Fibroblast of lung (primary cell): ENCODE results near the gene TOMM7. TPM values are rescaled to one million over a fixed set of nuclear protein-coding genes. Genes with fewer than 3 reads are reported as not detected.

Source experiments
- DNase-seq, 2 donors: peaks; one replicate each; pipeline versions ENCODE4 v3.0.0 to v3.0.0-alpha.2; 2010; ENCODE audit warnings: low read depth in 2 of 2
- H2AFZ ChIP-seq: 2 replicates; pipeline ENCODE4 v1.5.1; 2012; ENCODE audit warnings: low read length, control low read depth, inconsistent platforms
- H3K27ac ChIP-seq: 2 replicates; pipeline ENCODE4 v1.5.1; 2011; ENCODE audit warnings: low read length, control low read depth; ENCODE audit not compliant: insufficient read depth
- H3K27me3 ChIP-seq: 2 replicates; pipeline ENCODE4 v1.5.1; 2011; ENCODE audit warnings: mild to moderate bottlenecking, low read length; ENCODE audit not compliant: control insufficient read depth, insufficient read depth
- H3K36me3 ChIP-seq: 2 replicates; pipeline ENCODE4 v1.5.1; 2011; ENCODE audit warnings: low read length; ENCODE audit not compliant: control insufficient read depth, insufficient read depth
- H3K4me1 ChIP-seq: 2 replicates; pipeline ENCODE4 v1.5.1; 2011; ENCODE audit warnings: low read length; ENCODE audit not compliant: control insufficient read depth, insufficient read depth; ENCODE audit errors: extremely low read depth
- H3K4me2 ChIP-seq: 2 replicates; pipeline ENCODE4 v1.5.1; 2011; ENCODE audit warnings: low read length, control low read depth; ENCODE audit not compliant: insufficient read depth; ENCODE audit errors: extremely low read depth
- H3K4me3 ChIP-seq, 4 experiments: fragments of 200-600 bp in 1 of 4; sonication (generic) in 1 of 4; replicated peaks in 1 of 4; 2 replicates each; pipeline ENCODE4 v1.5.1; 2011 to 2016; ENCODE audit warnings: low read length in 4 of 4, low read depth in 3 of 4, mild to moderate bottlenecking in 3 of 4, control low read depth in 2 of 4, inconsistent platforms in 1 of 4, mixed read lengths in 1 of 4; ENCODE audit not compliant: insufficient read depth in 1 of 4; ENCODE audit errors: control extremely low read depth in 1 of 4
- H3K79me2 ChIP-seq: 2 replicates; pipeline ENCODE4 v1.5.1; 2012; ENCODE audit warnings: mild to moderate bottlenecking, low read length, inconsistent platforms; ENCODE audit not compliant: control insufficient read depth, insufficient read depth
- H3K9ac ChIP-seq: 2 replicates; pipeline ENCODE4 v1.5.1; 2011; ENCODE audit warnings: mild to moderate bottlenecking, low read length, control low read depth; ENCODE audit not compliant: insufficient read depth
- H3K9me3 ChIP-seq: 2 replicates; pipeline ENCODE4 v1.5.1; 2012; ENCODE audit warnings: low read depth, low read length; ENCODE audit not compliant: control insufficient read depth, insufficient read depth
- H4K20me1 ChIP-seq: 2 replicates; pipeline ENCODE4 v1.5.1; 2011; ENCODE audit warnings: low read length; ENCODE audit not compliant: control insufficient read depth, insufficient read depth; ENCODE audit errors: extremely low read depth
- EZH2 ChIP-seq: IDR thresholded peaks from 2 replicates; pipeline ENCODE4 v1.5.1; 2012; ENCODE audit warnings: low read length, control low read depth, mild to moderate bottlenecking; ENCODE audit errors: missing control alignments
- polyA plus RNA-seq, 2 donors: library from polyadenylated mRNA; depleted of rRNA in 1 of 2; stranded (reverse) in 1 of 2; unstranded in 1 of 2; fragments of >200 nt; gene quantifications; 2 replicates each; pipeline ENCODE4 v1.2.1, GENCODE V29; 2011 to 2012; ENCODE audit warnings: missing spikeins in 1 of 2
- total RNA-seq: library from RNA; depleted of rRNA; stranded (reverse); fragments of >200 nt; gene quantifications from 2 replicates; pipeline ENCODE4 v1.2.1, GENCODE V29; 2014
- TF ChIP-seq, protein P1 (sequence below), 2 donors: IDR thresholded peaks in 1 of 2; conservative IDR thresholded peaks in 1 of 2; 1 replicate in 1 of 2; 2 replicates in 1 of 2; pipeline ENCODE4 v1.5.1; 2011 to 2012; ENCODE audit warnings: low read length in 2 of 2, control low read depth in 1 of 2, inconsistent platforms in 1 of 2, low read depth in 1 of 2, mild to moderate bottlenecking in 1 of 2

The TOMM7 gene
- total and polyA plus RNA-seq, 2 donors (not counting 1 experiment from before 2014, with no cell fraction given), result 239 to 275 TPM

DNA sequence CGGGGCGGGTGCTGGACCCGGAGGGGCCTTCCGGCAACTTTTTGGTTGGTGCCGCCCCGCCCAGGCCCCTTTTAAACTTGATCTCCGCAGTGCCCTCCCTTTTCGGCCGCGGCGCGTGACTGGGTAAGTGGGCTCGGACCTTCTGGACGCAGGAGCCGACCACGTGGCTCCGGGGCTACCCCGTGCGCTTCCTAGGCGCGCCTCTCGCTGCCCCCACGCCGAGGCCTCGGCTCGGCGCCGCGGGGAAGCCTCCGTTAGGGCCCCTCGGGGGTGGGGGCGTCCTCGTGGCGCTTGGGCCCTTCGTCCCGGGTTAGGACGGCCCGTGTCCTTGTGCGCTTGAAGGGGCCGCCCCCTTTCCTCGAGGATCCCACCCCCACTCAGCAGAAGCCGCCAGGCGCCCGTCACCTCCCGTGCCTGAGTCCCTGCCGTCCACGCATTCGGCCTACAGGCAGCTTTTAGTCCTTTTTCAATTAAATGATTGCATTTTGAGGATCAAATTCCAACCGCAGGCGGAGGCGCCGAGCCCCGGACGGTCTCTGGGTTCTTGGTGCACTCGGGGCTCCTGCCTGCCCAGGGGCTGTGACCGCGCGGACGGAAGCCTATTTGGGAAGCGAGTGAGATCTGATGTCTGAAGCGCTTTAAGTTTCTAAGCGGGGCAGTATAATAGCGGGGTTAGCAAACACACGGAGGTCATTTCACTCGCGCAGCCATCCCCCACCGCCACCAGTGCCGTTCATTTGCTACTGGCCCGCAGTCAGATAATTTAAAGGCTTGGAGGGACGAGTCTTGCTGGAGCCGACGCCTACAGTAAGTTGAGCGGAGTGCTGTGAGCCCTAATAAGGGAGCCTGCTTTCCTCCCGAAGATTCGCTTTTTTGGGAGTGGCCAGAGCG is 31.8 kb upstream of the TOMM7 start:
- Histone ChIP-seq H3K9ac (peak overlapping the region; percentile 96), H3K4me3 (peak overlapping the region; percentile 71 to 87 (median 80)), H2AFZ (no peak overlapping the region), H3K79me2 (peaks cover 10% of the 10 kb centered on the region), H3K27ac (peak overlapping the region; percentile 97), H3K9me3 (no peaks in the 10 kb centered on the region), H3K4me1 (peaks cover 6% of the 10 kb centered on the region), H3K27me3 (no peaks in the 10 kb centered on the region), H3K4me2 (peak overlapping the region; percentile 76), H4K20me1 (no peaks in the 10 kb centered on the region), H3K36me3 (no peaks in the 10 kb centered on the region)
- DNase-seq, result peak; percentile 86 to 90
- TF ChIP-seq EZH2, result no peak
- TF ChIP-seq, protein P1, sequence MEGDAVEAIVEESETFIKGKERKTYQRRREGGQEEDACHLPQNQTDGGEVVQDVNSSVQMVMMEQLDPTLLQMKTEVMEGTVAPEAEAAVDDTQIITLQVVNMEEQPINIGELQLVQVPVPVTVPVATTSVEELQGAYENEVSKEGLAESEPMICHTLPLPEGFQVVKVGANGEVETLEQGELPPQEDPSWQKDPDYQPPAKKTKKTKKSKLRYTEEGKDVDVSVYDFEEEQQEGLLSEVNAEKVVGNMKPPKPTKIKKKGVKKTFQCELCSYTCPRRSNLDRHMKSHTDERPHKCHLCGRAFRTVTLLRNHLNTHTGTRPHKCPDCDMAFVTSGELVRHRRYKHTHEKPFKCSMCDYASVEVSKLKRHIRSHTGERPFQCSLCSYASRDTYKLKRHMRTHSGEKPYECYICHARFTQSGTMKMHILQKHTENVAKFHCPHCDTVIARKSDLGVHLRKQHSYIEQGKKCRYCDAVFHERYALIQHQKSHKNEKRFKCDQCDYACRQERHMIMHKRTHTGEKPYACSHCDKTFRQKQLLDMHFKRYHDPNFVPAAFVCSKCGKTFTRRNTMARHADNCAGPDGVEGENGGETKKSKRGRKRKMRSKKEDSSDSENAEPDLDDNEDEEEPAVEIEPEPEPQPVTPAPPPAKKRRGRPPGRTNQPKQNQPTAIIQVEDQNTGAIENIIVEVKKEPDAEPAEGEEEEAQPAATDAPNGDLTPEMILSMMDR (conservative IDR thresholded peaks at IDR 0.05 in 1 of 2, IDR thresholded peaks at IDR 0.05 in 1 of 2; ENCODE audit: low read depth in 1 of 2, low read length in 2 of 2), result peak in 1 of 2 donors; percentile 9

DNA sequence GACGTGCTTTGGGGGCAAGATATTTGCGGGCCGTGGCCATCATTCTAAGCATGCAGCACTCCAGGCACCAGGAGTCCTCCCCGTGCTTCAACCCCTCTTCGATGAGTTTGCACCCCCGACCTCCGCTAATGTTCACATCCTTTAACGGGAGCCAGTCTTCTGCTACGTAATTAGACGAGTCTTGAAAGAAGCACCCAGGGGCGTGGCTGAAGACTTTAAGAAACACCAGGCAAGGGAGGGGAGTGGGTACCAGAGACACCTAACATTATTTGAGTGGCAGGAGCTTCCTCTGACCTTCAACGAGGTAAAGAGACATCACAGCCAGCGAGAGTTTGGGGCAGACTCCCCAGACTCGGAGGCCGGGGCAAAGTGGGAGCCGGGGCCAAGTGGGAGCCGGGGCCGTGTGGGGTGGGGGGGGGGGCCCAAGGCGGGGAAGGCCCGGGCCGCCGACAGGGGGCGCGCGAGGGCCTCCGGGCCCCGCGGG is 31.1 kb upstream of the TOMM7 start:
- no peak for DNase-seq
- Histone ChIP-seq H3K4me2 (no peak overlapping the region), H3K4me1 (peaks cover 2% of the 10 kb centered on the region), H3K9me3 (no peaks in the 10 kb centered on the region), H3K4me3 (peak overlapping the region in 2 of 4 experiments; percentile 15 to 71), H3K27me3 (no peaks in the 10 kb centered on the region), H3K36me3 (no peaks in the 10 kb centered on the region), H2AFZ (peak overlapping the region; percentile 34), H3K27ac (no peak overlapping the region), H3K9ac (no peak overlapping the region), H3K79me2 (peaks cover 10% of the 10 kb centered on the region), H4K20me1 (no peaks in the 10 kb centered on the region)
- no peak for TF ChIP-seq EZH2
- TF ChIP-seq, protein P1 (conservative IDR thresholded peaks at IDR 0.05 in 1 of 2, IDR thresholded peaks at IDR 0.05 in 1 of 2; ENCODE audit: low read depth in 1 of 2, low read length in 2 of 2), result peak in 1 of 2 donors; percentile 29

DNA sequence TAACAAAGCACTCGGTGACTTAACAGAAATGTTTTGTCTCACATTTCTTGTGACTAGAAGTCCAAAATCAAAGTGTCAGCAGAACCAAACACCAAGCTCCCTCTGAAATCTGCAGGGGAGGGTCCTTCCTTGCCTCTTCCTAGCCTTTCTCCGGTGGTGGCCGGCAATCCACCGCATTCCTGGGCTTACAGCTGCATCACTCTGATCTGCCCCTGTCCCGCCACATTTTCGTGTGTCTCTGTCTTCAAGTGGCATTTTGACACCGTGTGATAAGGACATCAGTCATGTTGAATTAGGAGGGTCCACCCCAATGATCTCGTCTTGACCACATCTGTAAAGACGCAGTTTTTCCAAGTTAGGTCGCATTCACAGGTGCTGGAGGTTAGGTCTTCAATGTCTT is 30.5 kb upstream of the TOMM7 start:
- peaks cover 10% of the 10 kb centered on the region for H3K79me2 ChIP-seq
- TF ChIP-seq EZH2, result no peak
- TF ChIP-seq, protein P1 (conservative IDR thresholded peaks at IDR 0.05 in 1 of 2, IDR thresholded peaks at IDR 0.05 in 1 of 2; ENCODE audit: low read depth in 1 of 2, low read length in 2 of 2), result no peak
- no peak overlapping the region for H3K4me2 ChIP-seq
- no peak overlapping the region for H3K4me3 ChIP-seq
- no peaks in the 10 kb centered on the region for H3K27me3 ChIP-seq
- peaks cover 2% of the 10 kb centered on the region for H3K4me1 ChIP-seq
- H2AFZ ChIP-seq, result no peak overlapping the region
- H3K9me3 ChIP-seq, result no peaks in the 10 kb centered on the region
- no peak overlapping the region for H3K9ac ChIP-seq
- no peak for DNase-seq
- H3K27ac ChIP-seq, result no peak overlapping the region
- H3K36me3 ChIP-seq, result no peaks in the 10 kb centered on the region
- no peaks in the 10 kb centered on the region for H4K20me1 ChIP-seq
